ENCODE results near the gene ADGRE1.

Gene ADGRE1

GRCh38 chr19:6890401-6890913 lies 3.1 kb downstream of the ADGRE1 start:
- ChIA-PET POLR2A (no interaction called here), CTCF (no interaction called here)
- TF ChIP-seq CTCF (IDR thresholded peaks at IDR 0.05; ENCODE audit: insufficient read depth, low read length, missing control alignments) = no peak
- no peak overlapping the region for H3K4me3 ChIP-seq (ENCODE audit: low read depth, low read length)
- DNase-seq (ENCODE audit: low read depth, low spot score) = no peak

- no peak overlapping the region for H3K4me3 ChIP-seq (ENCODE audit: low read depth, low read length)
- CTCF ChIA-PET = no interaction called here
- no peak for TF ChIP-seq CTCF (IDR thresholded peaks at IDR 0.05; ENCODE audit: insufficient read depth, low read length, missing control alignments)
These were observed 3.6 kb downstream of the ADGRE1 start for GRCh38 chr19:6890938-6891337.

DNA sequence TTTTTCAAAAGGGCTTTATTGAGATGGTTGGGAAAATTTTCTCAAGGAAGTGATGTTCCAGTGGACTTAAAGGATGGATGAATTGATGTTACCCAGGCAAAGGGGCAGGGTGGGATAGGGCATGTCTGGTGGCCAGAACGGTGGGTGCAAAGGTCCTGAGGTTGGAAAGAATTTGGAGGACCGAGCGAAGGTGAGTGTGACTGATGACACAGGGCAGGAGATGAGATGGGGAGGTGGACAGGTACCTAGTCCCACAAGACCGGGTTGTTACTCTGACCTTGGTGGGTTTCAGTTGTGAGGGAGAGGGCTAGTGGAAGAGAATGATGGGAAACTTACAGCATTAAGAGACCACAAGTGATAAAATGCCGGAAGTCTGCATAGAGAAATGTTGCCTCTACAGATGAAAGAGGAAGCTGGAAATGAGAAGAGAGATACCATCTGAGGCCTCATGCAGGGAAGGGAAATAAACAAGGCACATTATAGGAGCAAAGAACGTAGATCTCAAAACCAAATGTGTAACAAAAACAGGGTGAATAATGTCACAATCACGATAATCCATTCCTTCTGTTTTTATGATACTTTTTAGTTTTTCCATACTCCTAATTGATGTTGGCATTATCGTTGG lies 4.5 kb downstream of the ADGRE1 start:
- H3K4me3 ChIP-seq (ENCODE audit: low read depth, low read length) = no peak overlapping the region
- ChIA-PET CTCF (no interaction called here), POLR2A (no interaction called here)
- no peak for TF ChIP-seq CTCF (IDR thresholded peaks at IDR 0.05; ENCODE audit: insufficient read depth, low read length, missing control alignments)
- DNase-seq (ENCODE audit: low read depth, low spot score) = no peak

More at GRCh38 chr19:6890938-6891337, 3.6 kb downstream of the ADGRE1 start:
- POLR2A ChIA-PET = no interaction called here
- no peak for DNase-seq (ENCODE audit: low read depth, low spot score)

GRCh38 chr19:6894313-6894712 lies 6.9 kb downstream of the ADGRE1 start:
- CTCF ChIA-PET = no interaction called here
- TF ChIP-seq CTCF (IDR thresholded peaks at IDR 0.05; ENCODE audit: insufficient read depth, low read length, missing control alignments) = no peak
- no peak for DNase-seq (ENCODE audit: low read depth, low spot score)
- no peak overlapping the region for H3K4me3 ChIP-seq (ENCODE audit: low read depth, low read length)
- POLR2A ChIA-PET = no interaction called here

- POLR2A ChIA-PET = no interaction called here
- TF ChIP-seq CTCF (IDR thresholded peaks at IDR 0.05; ENCODE audit: insufficient read depth, low read length, missing control alignments) = no peak
- no peak overlapping the region for H3K4me3 ChIP-seq (ENCODE audit: low read depth, low read length)
- no peak for DNase-seq (ENCODE audit: low read depth, low spot score)
- CTCF ChIA-PET = no interaction called here
These were observed 16.1 kb downstream of the ADGRE1 start for GRCh38 chr19:6903446-6903845.

- no peak overlapping the region for H3K4me3 ChIP-seq (ENCODE audit: low read depth, low read length)
- TF ChIP-seq CTCF (IDR thresholded peaks at IDR 0.05; ENCODE audit: insufficient read depth, low read length, missing control alignments) = no peak
- CTCF ChIA-PET = no interaction called here
- POLR2A ChIA-PET = no interaction called here
- no peak for DNase-seq (ENCODE audit: low read depth, low spot score)
These were observed 19.2 kb downstream of the ADGRE1 start for GRCh38 chr19:6906559-6907060.

All from AG04449 (cell line).